Measurements from ENCODE around the gene KCND2. TPM values are rescaled to one million over a fixed set of nuclear protein-coding genes. Genes with fewer than 3 reads are reported as not detected.
"Not testable (repeated sequence)": the region's sequence is repeated elsewhere in the genome, so short reads cannot be mapped to it uniquely, and the experiment has no call there.

The KCND2 gene
- total and polyA plus RNA-seq, 7 donors: 0.04 to 2.7 (median 0.15) TPM

- no peaks in the 10 kb centered on the region for H3K27me3 ChIP-seq (ENCODE audit: insufficient read depth in 3 of 3, low read length in 2 of 3)
- no peak overlapping the region for H3K27ac ChIP-seq
- H3K4me3 ChIP-seq: no peak overlapping the region
- TF ChIP-seq, protein P1, sequence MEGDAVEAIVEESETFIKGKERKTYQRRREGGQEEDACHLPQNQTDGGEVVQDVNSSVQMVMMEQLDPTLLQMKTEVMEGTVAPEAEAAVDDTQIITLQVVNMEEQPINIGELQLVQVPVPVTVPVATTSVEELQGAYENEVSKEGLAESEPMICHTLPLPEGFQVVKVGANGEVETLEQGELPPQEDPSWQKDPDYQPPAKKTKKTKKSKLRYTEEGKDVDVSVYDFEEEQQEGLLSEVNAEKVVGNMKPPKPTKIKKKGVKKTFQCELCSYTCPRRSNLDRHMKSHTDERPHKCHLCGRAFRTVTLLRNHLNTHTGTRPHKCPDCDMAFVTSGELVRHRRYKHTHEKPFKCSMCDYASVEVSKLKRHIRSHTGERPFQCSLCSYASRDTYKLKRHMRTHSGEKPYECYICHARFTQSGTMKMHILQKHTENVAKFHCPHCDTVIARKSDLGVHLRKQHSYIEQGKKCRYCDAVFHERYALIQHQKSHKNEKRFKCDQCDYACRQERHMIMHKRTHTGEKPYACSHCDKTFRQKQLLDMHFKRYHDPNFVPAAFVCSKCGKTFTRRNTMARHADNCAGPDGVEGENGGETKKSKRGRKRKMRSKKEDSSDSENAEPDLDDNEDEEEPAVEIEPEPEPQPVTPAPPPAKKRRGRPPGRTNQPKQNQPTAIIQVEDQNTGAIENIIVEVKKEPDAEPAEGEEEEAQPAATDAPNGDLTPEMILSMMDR (IDR thresholded peaks at IDR 0.05): no peak
- H3K36me3 ChIP-seq (ENCODE audit: insufficient read depth in 1 of 2, low read depth in 1 of 2): no peaks in the 10 kb centered on the region
- intact Hi-C loops (cut with DNase I): no loop called here
- H3K9me3 ChIP-seq: no peaks in the 10 kb centered on the region
- DNase-seq (no peak), ATAC-seq (no peak)
- no peaks in the 10 kb centered on the region for H3K4me1 ChIP-seq
- whole genome bisulfite sequencing, 3 donors: 31 to 37% (median 36%) methylated on average over 1 of the region's 1 CpG
Observed at GRCh38 chr7:120564145-120564544, 291.2 kb downstream of the KCND2 start.

DNA sequence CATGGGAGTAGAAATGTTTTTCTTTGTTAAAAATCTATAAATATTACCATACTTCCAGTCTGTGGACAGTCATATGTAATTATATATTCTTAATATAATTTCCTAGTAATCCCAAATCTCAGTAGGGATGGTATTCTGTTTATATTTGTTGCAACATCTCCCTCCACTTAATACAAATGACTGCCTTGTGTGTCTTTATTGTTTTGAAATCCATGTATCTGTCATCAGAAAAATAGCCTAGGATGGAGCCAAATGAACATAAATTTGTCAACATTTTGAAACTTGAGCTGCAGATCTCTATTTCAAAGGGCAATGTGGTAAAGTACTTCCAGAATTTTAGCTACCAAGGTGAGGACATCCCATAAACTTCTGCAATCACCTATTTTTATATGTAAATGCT, 294.2 kb downstream of the KCND2 start:
- H3K4me3 ChIP-seq: no peak overlapping the region
- intact Hi-C loops (cut with DNase I): no loop called here
- H3K9me3 ChIP-seq: no peaks in the 10 kb centered on the region
- no peaks in the 10 kb centered on the region for H3K36me3 ChIP-seq (ENCODE audit: insufficient read depth in 1 of 2, low read depth in 1 of 2)
- no peaks in the 10 kb centered on the region for H3K27me3 ChIP-seq (ENCODE audit: insufficient read depth in 3 of 3, low read length in 2 of 3)
- ATAC-seq (no peak), DNase-seq (no peak)
- TF ChIP-seq, protein P1 (IDR thresholded peaks at IDR 0.05): no peak
- H3K27ac ChIP-seq: no peak overlapping the region
- H3K4me1 ChIP-seq: no peaks in the 10 kb centered on the region

GRCh38 chr7:120578657-120579056, 305.7 kb downstream of the KCND2 start:
- H3K27ac ChIP-seq; H3K36me3 ChIP-seq (ENCODE audit: insufficient read depth in 1 of 2, low read depth in 1 of 2); H3K27me3 ChIP-seq (ENCODE audit: insufficient read depth in 3 of 3, low read length in 2 of 3); H3K9me3 ChIP-seq; DNase-seq; H3K4me3 ChIP-seq; ATAC-seq; H3K4me1 ChIP-seq; intact Hi-C loops (cut with DNase I): not testable (repeated sequence)
- 91 to 95% (median 92%) methylated on average over 4 of the region's 4 CpGs for WGBS, 3 donors

DNA sequence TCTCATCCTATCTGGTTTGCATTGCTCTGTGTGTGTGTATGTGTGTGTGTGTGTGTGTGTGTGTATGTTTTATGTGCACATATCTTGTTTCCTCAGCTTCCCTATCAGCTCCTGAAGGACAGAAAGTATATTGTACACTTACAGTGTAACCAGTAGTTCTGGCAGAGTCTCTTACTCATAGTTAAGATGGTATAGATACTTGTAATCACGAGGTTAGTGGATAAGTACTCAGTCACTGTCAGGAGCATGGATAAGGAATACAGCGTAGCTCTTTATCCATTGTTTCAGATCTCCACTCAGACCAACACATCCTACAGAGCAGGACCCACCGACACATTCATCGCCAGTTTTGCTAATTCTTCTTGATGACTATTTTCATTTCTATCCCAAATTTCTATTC, 309.9 kb downstream of the KCND2 start:
- TF ChIP-seq, protein P1 (IDR thresholded peaks at IDR 0.05): no peak
- no peak overlapping the region for H3K4me3 ChIP-seq
- DNase-seq: no peak
- no peak overlapping the region for H3K27ac ChIP-seq
- no peaks in the 10 kb centered on the region for H3K4me1 ChIP-seq
- intact Hi-C loops (cut with DNase I): no loop called here
- no peaks in the 10 kb centered on the region for H3K27me3 ChIP-seq (ENCODE audit: insufficient read depth in 3 of 3, low read length in 2 of 3)
- no peaks in the 10 kb centered on the region for H3K36me3 ChIP-seq (ENCODE audit: insufficient read depth in 1 of 2, low read depth in 1 of 2)
- no peak for ATAC-seq
- H3K9me3 ChIP-seq: no peaks in the 10 kb centered on the region
- 91 to 96% (median 92%) methylated on average over 4 of the region's 4 CpGs for WGBS, 3 donors

DNA sequence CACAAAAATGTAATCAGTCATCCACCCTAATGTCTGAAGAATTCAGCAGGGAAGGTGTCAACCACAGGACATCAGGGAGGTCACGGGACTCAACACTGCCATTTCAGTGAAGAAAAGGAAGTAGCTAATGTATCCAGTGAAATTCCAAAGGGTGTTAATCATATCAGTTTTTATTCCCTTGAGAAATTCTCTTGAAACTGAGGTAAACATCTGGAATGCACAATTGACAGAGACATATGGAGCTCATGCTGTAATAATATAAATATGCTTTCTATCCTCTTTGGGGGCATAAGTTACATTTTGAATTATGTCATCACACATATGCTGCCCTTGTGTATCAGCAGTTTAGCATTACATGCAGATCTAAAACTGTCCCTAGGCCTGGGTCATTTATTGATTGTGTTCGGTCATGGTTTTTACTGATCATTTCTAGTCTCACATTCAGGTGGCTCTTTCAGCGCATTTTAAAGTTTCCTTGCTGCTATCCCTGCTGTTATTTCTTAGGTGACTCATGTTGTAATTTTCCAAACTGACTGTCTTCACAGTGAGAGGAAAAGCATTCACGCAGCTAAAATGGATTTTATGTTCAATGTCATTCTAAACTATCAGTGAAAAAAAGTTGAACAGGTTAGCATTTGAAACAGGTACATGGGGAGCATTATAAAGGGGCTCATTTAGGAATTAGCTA, 311.1 kb downstream of the KCND2 start:
- no peak overlapping the region for H3K27ac ChIP-seq
- intact Hi-C loops (cut with DNase I): no loop called here
- TF ChIP-seq, protein P1 (IDR thresholded peaks at IDR 0.05): no peak
- H3K27me3 ChIP-seq (ENCODE audit: insufficient read depth in 3 of 3, low read length in 2 of 3): no peaks in the 10 kb centered on the region
- DNase-seq (no peak), ATAC-seq (no peak)
- no peaks in the 10 kb centered on the region for H3K36me3 ChIP-seq (ENCODE audit: insufficient read depth in 1 of 2, low read depth in 1 of 2)
- no peaks in the 10 kb centered on the region for H3K9me3 ChIP-seq
- no peaks in the 10 kb centered on the region for H3K4me1 ChIP-seq
- H3K4me3 ChIP-seq: no peak overlapping the region
- 38 to 42% (median 38%) methylated on average over 4 of the region's 4 CpGs for WGBS, 3 donors
